Astrocyte (in vitro differentiated cells and primary cell): ENCODE measurements around the gene HEXD. TPM values are rescaled to one million over a fixed set of nuclear protein-coding genes. Genes with fewer than 3 reads are reported as not detected.

Experiments
- DNase-seq: peaks from one replicate; pipeline ENCODE4 v3.0.0-alpha.2; 2010; ENCODE audit warnings: low read depth
- FAIRE-seq: peaks from 2 replicates; lab custom pipeline; 2011; peaks lifted over from hg19 to GRCh38; lab: Jason Lieb, UNC
- H2AFZ ChIP-seq: 2 replicates; pipeline ENCODE4 v1.6.0; 2012; ENCODE audit warnings: low read depth, low read length, inconsistent platforms
- H3K27ac ChIP-seq: 2 replicates; pipeline ENCODE4 v1.5.1; 2011; ENCODE audit warnings: low read depth, low read length, inconsistent platforms
- H3K27me3 ChIP-seq: 2 replicates; pipeline ENCODE4 v1.6.0; 2011; ENCODE audit warnings: low read length, inconsistent platforms; ENCODE audit not compliant: insufficient read depth
- H3K36me3 ChIP-seq: 2 replicates; pipeline ENCODE4 v1.5.1; 2011; ENCODE audit warnings: low read length, inconsistent platforms; ENCODE audit not compliant: insufficient read depth
- H3K4me1 ChIP-seq: 2 replicates; pipeline ENCODE4 v1.5.1; 2011; ENCODE audit warnings: low read length, inconsistent platforms; ENCODE audit not compliant: insufficient read depth
- H3K4me2 ChIP-seq: 2 replicates; pipeline ENCODE4 v1.6.0; 2012; ENCODE audit warnings: low read length, inconsistent platforms
- H3K4me3 ChIP-seq: 2 replicates; pipeline ENCODE4 v1.5.1; 2011; ENCODE audit warnings: low read depth, mild to moderate bottlenecking, low read length, inconsistent platforms; ENCODE audit not compliant: insufficient read depth
- H3K79me2 ChIP-seq: 2 replicates; pipeline ENCODE4 v1.6.0; 2012; ENCODE audit warnings: mild to moderate bottlenecking, low read length, inconsistent platforms; ENCODE audit not compliant: insufficient read depth
- H3K9ac ChIP-seq: 2 replicates; pipeline ENCODE4 v1.6.0; 2012; ENCODE audit warnings: mild to moderate bottlenecking, low read length, inconsistent platforms
- H3K9me3 ChIP-seq: 2 replicates; pipeline ENCODE4 v1.5.1; 2012; ENCODE audit warnings: low read depth, mild to moderate bottlenecking, low read length, inconsistent platforms; ENCODE audit not compliant: insufficient read depth
- H4K20me1 ChIP-seq: 2 replicates; pipeline ENCODE4 v1.6.0; 2012; ENCODE audit warnings: low read length, inconsistent platforms; ENCODE audit not compliant: insufficient read depth
- H3K27ac Mint-ChIP-seq: one replicate; pipeline ENCODE4 v1.8.0; 2021; ENCODE audit warnings: mild to moderate bottlenecking, mixed read lengths; ENCODE audit not compliant: unreplicated experiment
- H3K27me3 Mint-ChIP-seq: one replicate; pipeline ENCODE4 v1.8.0; 2021; ENCODE audit warnings: low read depth, mixed read lengths; ENCODE audit not compliant: unreplicated experiment
- H3K36me3 Mint-ChIP-seq: one replicate; pipeline ENCODE4 v1.8.0; 2021; ENCODE audit warnings: low read depth, mixed read lengths; ENCODE audit not compliant: unreplicated experiment
- H3K4me1 Mint-ChIP-seq: one replicate; pipeline ENCODE4 v1.8.0; 2021; ENCODE audit warnings: low read depth, mixed read lengths; ENCODE audit not compliant: unreplicated experiment
- H3K4me3 Mint-ChIP-seq: one replicate; pipeline ENCODE4 v1.8.0; 2021; ENCODE audit warnings: mild to moderate bottlenecking, moderate library complexity, mixed read lengths; ENCODE audit not compliant: unreplicated experiment
- H3K9me3 Mint-ChIP-seq: one replicate; pipeline ENCODE4 v1.8.0; 2021; ENCODE audit warnings: mild to moderate bottlenecking, mixed read lengths; ENCODE audit not compliant: unreplicated experiment
- CTCF ChIP-seq: IDR thresholded peaks from 2 replicates; pipeline ENCODE4 v1.5.1; 2011; ENCODE audit warnings: low read depth, mild to moderate bottlenecking, inconsistent platforms, low read length, moderate library complexity; ENCODE audit not compliant: insufficient read depth
- EZH2 ChIP-seq: IDR thresholded peaks from 2 replicates; pipeline ENCODE4 v1.6.1; 2012; ENCODE audit warnings: mild to moderate bottlenecking, low read length, inconsistent platforms; ENCODE audit not compliant: insufficient read depth
- total RNA-seq: library from RNA; stranded (reverse); gene quantifications from 2 replicates; pipeline ENCODE4 v1.2.1, GENCODE V29; 2021

HEXD gene
- total RNA-seq, 1 donor from 2014 or later: 11.1 TPM

GRCh38 chr17:82444284-82444893, 26.2 kb downstream of the HEXD start:
- Histone ChIP-seq H3K4me1 (peaks cover 9% of the 10 kb centered on the region), H2AFZ (no peak overlapping the region), H3K9me3 (no peaks in the 10 kb centered on the region), H3K4me3 (no peak overlapping the region), H3K27ac (no peak overlapping the region), H3K79me2 (peaks cover 7% of the 10 kb centered on the region), H3K36me3 (no peaks in the 10 kb centered on the region), H4K20me1 (peaks cover 42% of the 10 kb centered on the region), H3K4me2 (no peak overlapping the region), H3K9ac (no peak overlapping the region), H3K27me3 (no peaks in the 10 kb centered on the region)
- no peaks in the 10 kb centered on the region for H3K27me3 Mint-ChIP-seq
- DNase-seq (no peak), FAIRE-seq (no peak)
- peaks cover 8% of the 10 kb centered on the region for H3K36me3 Mint-ChIP-seq
- H3K4me3 Mint-ChIP-seq: no peak overlapping the region
- no peak overlapping the region for H3K27ac Mint-ChIP-seq
- no peaks in the 10 kb centered on the region for H3K4me1 Mint-ChIP-seq
- TF ChIP-seq EZH2: no peak
- TF ChIP-seq CTCF: no peak
- H3K9me3 Mint-ChIP-seq: peaks cover 1% of the 10 kb centered on the region

GRCh38 chr17:82444941-82445521, 26.9 kb downstream of the HEXD start:
- DNase-seq: peak; percentile 33
- Histone ChIP-seq H3K27ac (no peak overlapping the region), H3K9ac (no peak overlapping the region), H2AFZ (no peak overlapping the region), H3K27me3 (no peaks in the 10 kb centered on the region), H3K36me3 (no peaks in the 10 kb centered on the region), H3K4me3 (no peak overlapping the region), H3K4me2 (no peak overlapping the region), H4K20me1 (peaks cover 42% of the 10 kb centered on the region), H3K9me3 (no peaks in the 10 kb centered on the region), H3K79me2 (peaks cover 14% of the 10 kb centered on the region), H3K4me1 (peaks cover 12% of the 10 kb centered on the region)
- H3K27ac Mint-ChIP-seq: no peak overlapping the region
- FAIRE-seq: no peak
- H3K4me1 Mint-ChIP-seq: no peaks in the 10 kb centered on the region
- H3K4me3 Mint-ChIP-seq: no peak overlapping the region
- TF ChIP-seq EZH2: no peak
- no peak for TF ChIP-seq CTCF
- H3K9me3 Mint-ChIP-seq: peaks cover 1% of the 10 kb centered on the region
- no peaks in the 10 kb centered on the region for H3K27me3 Mint-ChIP-seq
- H3K36me3 Mint-ChIP-seq: peaks cover 8% of the 10 kb centered on the region

GRCh38 chr17:82445542-82445941, 27.4 kb downstream of the HEXD start:
- Histone ChIP-seq H3K4me3 (no peak overlapping the region), H3K9me3 (no peaks in the 10 kb centered on the region), H3K9ac (no peak overlapping the region), H3K79me2 (peaks cover 19% of the 10 kb centered on the region), H4K20me1 (peaks cover 39% of the 10 kb centered on the region), H3K4me1 (peaks cover 14% of the 10 kb centered on the region), H3K4me2 (no peak overlapping the region), H3K27ac (no peak overlapping the region), H2AFZ (no peak overlapping the region), H3K27me3 (no peaks in the 10 kb centered on the region), H3K36me3 (no peaks in the 10 kb centered on the region)
- DNase-seq (no peak), FAIRE-seq (no peak)
- Mint-ChIP-seq H3K4me1 (no peaks in the 10 kb centered on the region), H3K36me3 (peaks cover 8% of the 10 kb centered on the region), H3K27ac (no peak overlapping the region), H3K9me3 (peaks cover 1% of the 10 kb centered on the region), H3K4me3 (no peak overlapping the region), H3K27me3 (no peaks in the 10 kb centered on the region)
- TF ChIP-seq EZH2 (no peak), CTCF (no peak)
